CD4-positive, alpha-beta T cell treated with Interleukin-17A for 4 hours (primary cell): ENCODE results near the gene MYO18B.

Source experiments
- DNase-seq: peaks from one replicate; pipeline ENCODE4 v3.0.0-alpha.2; 2020; ENCODE audit warnings: mixed read lengths

MYO18B gene

GRCh38 chr22:26056455-26057200 lies 314.6 kb downstream of the MYO18B start:
- DNase-seq = no peak

GRCh38 chr22:26057731-26058130 lies 315.7 kb downstream of the MYO18B start:
- DNase-seq = no peak

GRCh38 chr22:26064048-26064447 lies 322.1 kb downstream of the MYO18B start:
- DNase-seq = no peak

- DNase-seq = no peak
Measured at GRCh38 chr22:26065847-26066246, 323.9 kb downstream of the MYO18B start.

GRCh38 chr22:26066534-26066933 lies 324.5 kb downstream of the MYO18B start:
- DNase-seq = no peak

GRCh38 chr22:26068571-26068970 lies 326.6 kb downstream of the MYO18B start:
- no peak for DNase-seq

- DNase-seq = no peak
Measured at GRCh38 chr22:26072621-26073020, 330.6 kb downstream of the MYO18B start.

- no peak for DNase-seq
Measured at GRCh38 chr22:26075251-26075650, 333.3 kb downstream of the MYO18B start.

- no peak for DNase-seq
Measured at GRCh38 chr22:26079009-26079408, 337.0 kb downstream of the MYO18B start.
